GM21619 (cell line): ENCODE data around the gene ZDHHC3.
"Not testable (repeated sequence)": the region's sequence is repeated elsewhere in the genome, so short reads cannot be mapped to it uniquely, and the experiment has no call there.

Source experiments
- ATAC-seq: cut with Tn5 transposase; IDR thresholded peaks from one replicate; pipeline ENCODE4 v1.9.1; 2021; ENCODE audit not compliant: unreplicated experiment

The ZDHHC3 gene

GRCh38 chr3:44966795-44967278, 9.1 kb downstream of the ZDHHC3 start:
- ATAC-seq, result no peak

DNA sequence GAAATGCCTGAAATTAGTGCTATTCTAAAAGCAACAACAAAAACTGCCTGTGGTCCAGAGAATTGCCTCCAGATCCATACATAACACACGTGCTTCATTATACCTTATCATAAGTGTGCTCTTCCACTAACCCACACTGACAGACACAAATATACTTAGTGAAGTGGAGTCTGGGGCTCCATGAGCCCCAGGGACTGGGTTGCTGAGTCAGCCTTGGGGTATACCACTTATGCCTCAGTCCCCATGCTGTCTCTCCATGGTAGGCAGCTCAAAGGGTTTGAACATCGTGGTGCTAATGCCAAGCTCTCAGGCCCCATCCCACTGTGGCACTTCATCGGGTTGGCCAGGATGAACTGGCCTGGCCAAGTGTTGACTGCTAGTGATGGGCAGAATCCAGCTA, 10.8 kb downstream of the ZDHHC3 start:
- no peak for ATAC-seq

- no peak for ATAC-seq
These were observed 12.2 kb downstream of the ZDHHC3 start for GRCh38 chr3:44963571-44964325.

- ATAC-seq, result no peak
These were observed 13.2 kb downstream of the ZDHHC3 start for GRCh38 chr3:44962621-44963393.

DNA sequence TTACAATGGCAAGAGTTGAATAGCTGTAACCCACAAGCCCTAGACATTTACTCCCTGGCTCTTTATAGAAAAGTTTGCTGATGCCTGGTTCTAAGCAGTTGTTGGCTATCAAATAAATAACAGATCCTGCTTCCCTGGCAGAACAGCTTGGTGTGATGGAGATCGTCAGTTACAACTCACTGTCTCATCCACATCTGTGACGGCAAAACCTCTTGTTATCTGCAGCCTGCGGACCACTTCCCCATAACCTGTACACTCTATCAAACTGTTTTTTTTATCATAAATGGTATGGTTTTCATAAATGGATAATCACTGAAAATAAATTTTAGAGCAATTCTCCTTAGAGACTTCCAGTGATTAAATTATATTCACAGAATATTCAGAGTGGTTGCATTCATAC, 14.1 kb downstream of the ZDHHC3 start:
- no peak for ATAC-seq

- ATAC-seq, result peak; percentile 56
These were observed 15.5 kb downstream of the ZDHHC3 start for GRCh38 chr3:44960387-44961026.

GRCh38 chr3:44958386-44958785, 17.6 kb downstream of the ZDHHC3 start:
- no peak for ATAC-seq

- no peak for ATAC-seq
These were observed 18.0 kb downstream of the ZDHHC3 start for GRCh38 chr3:44957986-44958385.

DNA sequence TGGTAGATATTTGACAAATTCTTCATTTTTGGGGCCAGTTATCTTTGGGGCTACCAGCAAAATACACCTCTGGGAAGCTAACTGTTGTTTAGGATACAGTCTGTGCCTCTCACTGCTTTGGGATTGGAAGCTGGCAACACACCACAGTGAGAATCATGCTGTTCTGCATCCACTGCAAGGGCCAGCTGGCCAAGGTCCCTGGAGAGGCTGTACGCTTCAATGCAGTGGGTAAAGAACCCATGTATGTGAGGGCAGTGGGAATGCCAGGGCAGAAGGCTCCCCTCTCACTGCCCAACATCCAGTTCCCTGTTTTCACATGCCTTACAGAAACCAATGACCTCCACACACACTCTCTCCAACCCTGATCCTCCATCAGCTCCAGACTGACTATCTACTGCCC, 20.1 kb downstream of the ZDHHC3 start:
- no peak for ATAC-seq

GRCh38 chr3:44954962-44955361, 21.0 kb downstream of the ZDHHC3 start:
- ATAC-seq, result peak; percentile 80

- ATAC-seq, result no peak
These were observed 21.7 kb downstream of the ZDHHC3 start for GRCh38 chr3:44954304-44954703.

- ATAC-seq, result no peak
These were observed 23.3 kb downstream of the ZDHHC3 start for GRCh38 chr3:44952689-44953088.

- ATAC-seq, result no peak
These were observed 25.7 kb downstream of the ZDHHC3 start for GRCh38 chr3:44950275-44950734.

- not testable (repeated sequence) for ATAC-seq
These were observed 26.2 kb downstream of the ZDHHC3 start for GRCh38 chr3:44949770-44950169.

- no peak for ATAC-seq
These were observed 27.7 kb downstream of the ZDHHC3 start for GRCh38 chr3:44948239-44948638.

DNA sequence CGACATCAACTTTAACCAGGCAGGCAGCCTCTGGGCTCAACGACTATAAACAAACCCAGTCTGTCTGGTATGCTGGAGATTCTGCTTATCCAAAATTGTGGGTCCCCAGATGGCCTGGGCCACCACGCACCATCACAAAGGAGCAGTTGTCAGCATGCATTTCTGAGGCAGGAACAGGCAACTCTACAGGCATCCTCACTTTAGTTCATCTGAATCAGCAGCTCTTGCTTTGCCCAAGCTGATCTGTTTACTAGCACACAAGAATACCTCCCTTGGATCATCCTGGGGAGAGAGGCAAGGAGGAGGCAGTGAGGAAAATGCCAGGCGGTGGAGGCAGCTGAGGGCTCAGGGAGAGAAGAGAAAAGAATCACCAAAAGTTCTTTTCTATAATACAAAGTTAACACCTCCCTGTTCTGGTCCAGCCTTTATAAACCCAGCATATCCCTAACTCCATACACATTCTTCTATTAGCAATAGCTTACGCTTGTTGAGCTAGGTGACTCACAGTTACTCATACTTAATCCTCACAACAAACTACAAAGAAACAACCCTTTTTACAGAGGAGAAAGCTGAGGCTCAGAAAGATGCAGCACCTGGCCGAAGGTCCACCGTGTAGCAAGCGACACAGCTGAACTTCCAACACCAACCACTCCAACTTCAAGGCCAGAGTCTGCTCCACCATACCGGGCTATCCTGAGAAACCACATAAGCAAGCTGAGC, 33.6 kb downstream of the ZDHHC3 start:
- no peak for ATAC-seq

- ATAC-seq, result no peak
These were observed 36.4 kb downstream of the ZDHHC3 start for GRCh38 chr3:44939581-44940036.

DNA sequence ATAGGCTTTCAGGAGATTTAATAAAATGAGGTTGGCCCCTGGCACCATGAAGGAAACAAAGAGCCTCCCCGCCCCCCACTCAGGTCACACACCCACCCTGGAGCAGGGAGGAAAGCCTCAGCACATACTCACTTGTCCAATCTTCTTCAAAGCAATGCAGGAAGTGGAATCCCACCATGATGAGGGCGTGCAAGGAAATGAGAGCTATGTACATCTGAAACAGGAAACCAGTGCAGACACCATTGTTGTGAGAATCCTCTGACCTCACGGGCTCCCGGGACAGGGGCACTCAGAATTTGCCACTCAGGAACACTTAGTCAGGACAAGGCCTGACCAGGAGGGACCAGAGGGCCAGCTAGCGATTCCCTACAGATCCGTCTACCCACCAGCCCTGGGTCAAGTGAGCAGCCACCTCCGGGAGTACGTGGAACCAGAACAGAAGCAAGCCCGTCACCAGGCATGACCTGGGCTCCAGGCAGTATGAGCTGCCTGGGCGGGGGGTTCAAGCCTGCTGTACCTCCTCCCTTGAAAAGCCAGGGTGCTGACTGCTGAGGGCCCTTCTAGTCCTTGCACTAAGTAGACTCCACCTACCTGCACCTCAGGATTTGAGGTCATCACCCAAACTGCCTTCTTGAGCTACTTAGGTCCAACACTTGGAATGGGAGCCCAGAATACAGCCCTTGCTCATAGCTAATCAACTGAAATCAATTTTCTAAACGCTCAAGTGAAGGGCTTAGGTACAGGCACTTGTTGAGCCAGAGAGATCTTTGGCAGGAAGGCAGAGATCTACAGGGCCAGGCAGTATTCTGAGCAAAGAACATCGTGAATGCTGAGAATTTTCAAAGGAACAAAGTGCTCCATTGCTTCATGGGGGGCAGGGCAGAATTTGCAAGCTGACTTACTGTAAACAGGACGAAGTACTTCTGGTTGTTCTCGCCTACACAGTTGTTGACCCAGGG, 42.7 kb downstream of the ZDHHC3 start:
- ATAC-seq, result no peak

DNA sequence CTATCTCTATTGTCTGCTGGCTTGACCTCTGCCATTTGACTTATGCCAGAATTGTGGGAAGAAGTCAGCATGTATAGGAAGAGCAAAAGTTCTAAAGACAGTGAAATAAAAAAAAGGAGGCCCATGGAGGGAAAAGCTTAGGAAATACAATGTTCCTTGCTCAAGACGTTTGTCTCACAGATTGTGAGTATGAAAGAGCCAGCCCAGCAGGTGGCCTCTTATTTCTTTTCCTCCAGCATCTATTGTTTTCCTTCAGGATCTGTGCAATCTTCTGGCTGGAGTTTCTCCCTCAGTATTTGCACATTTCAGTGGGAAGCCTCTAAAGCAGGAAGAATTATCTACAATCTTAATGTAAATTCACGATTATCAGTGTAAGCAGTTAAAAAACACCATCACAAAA, 43.7 kb downstream of the ZDHHC3 start:
- no peak for ATAC-seq

- ATAC-seq, result no peak
These were observed 44.2 kb downstream of the ZDHHC3 start for GRCh38 chr3:44931791-44932190.
